WTC11 (cell line): ENCODE results near the gene MAP2K1. TPM values are rescaled to one million over a fixed set of nuclear protein-coding genes. Genes with fewer than 3 reads are reported as not detected.

Experiments used
- ATAC-seq: fragments of 200-7000 bp; cut with Tn5 transposase; 2 replicates; pipeline ENCODE4 v1.10.0; 2021; ENCODE audit warnings: mild to moderate bottlenecking, moderate library complexity
- CTCF ChIA-PET: fragments of 300-600 bp; sonication (Branson Sonifier 250); formaldehyde crosslinking; loops from one replicate; lab custom pipeline; 2021; ENCODE audit warnings: antibody characterized with exemption; lab: Charles Lee
- POLR2A ChIA-PET: fragments of 350-600 bp; sonication (Branson Sonifier 250); formaldehyde crosslinking; loops from one replicate; lab custom pipeline; 2021; ENCODE audit warnings: antibody characterized with exemption; lab: Charles Lee
- DNase-seq: peaks from one replicate; pipeline ENCODE4 v3.0.0; 2021; ENCODE audit warnings: low spot score
- H3K27ac Mint-ChIP-seq: 2 replicates; pipeline ENCODE4 v1.8.0; 2021; ENCODE audit warnings: mixed read lengths
- H3K27me3 Mint-ChIP-seq: 2 replicates; pipeline ENCODE4 v1.8.0; 2021; ENCODE audit warnings: low read depth, mild to moderate bottlenecking, moderate library complexity, mixed read lengths
- H3K36me3 Mint-ChIP-seq: 2 replicates; pipeline ENCODE4 v1.8.0; 2021; ENCODE audit warnings: mixed read lengths
- H3K4me1 Mint-ChIP-seq: 2 replicates; pipeline ENCODE4 v1.8.0; 2022; ENCODE audit warnings: mixed read lengths
- H3K4me3 Mint-ChIP-seq: 2 replicates; pipeline ENCODE4 v1.8.0; 2021; ENCODE audit warnings: mild to moderate bottlenecking, moderate library complexity, mixed read lengths
- H3K9me3 Mint-ChIP-seq: 2 replicates; pipeline ENCODE4 v1.8.0; 2021; ENCODE audit warnings: mixed read lengths
- ARID4B ChIP-seq: sonication (generic); formaldehyde crosslinking; IDR thresholded peaks from 2 replicates; pipeline ENCODE4 v1.8.0; 2023; ENCODE audit warnings: missing genetic modification reagents, mild to moderate bottlenecking, borderline replicate concordance
- CTCF ChIP-seq: fragments of 200-600 bp; IDR thresholded peaks from 2 replicates; pipeline ENCODE4 v1.8.0; 2022; ENCODE audit warnings: antibody characterized with exemption
- E2F5 ChIP-seq: sonication (generic); formaldehyde crosslinking; IDR thresholded peaks from 2 replicates; pipeline ENCODE4 v1.8.1; 2022; ENCODE audit warnings: mild to moderate bottlenecking, moderate library complexity, missing genetic modification reagents
- ELF4 ChIP-seq: sonication (generic); formaldehyde crosslinking; IDR thresholded peaks from 2 replicates; pipeline ENCODE4 v1.8.1; 2022; ENCODE audit warnings: low read depth, mild to moderate bottlenecking, moderate library complexity, missing genetic modification reagents
- FOXP1 ChIP-seq: sonication (generic); formaldehyde crosslinking; IDR thresholded peaks from 2 replicates; pipeline ENCODE4 v1.8.0; 2022; ENCODE audit warnings: missing genetic modification reagents, mild to moderate bottlenecking, moderate library complexity, borderline replicate concordance
- MLX ChIP-seq: sonication (generic); formaldehyde crosslinking; IDR thresholded peaks from 2 replicates; pipeline ENCODE4 v1.8.1; 2023; ENCODE audit warnings: mild to moderate bottlenecking, missing genetic modification reagents, moderate library complexity
- NFYB ChIP-seq: sonication (generic); formaldehyde crosslinking; conservative IDR thresholded peaks from 2 replicates; pipeline ENCODE4 v1.8.0; 2022; ENCODE audit warnings: low read depth, missing genetic modification reagents
- NR1H2 ChIP-seq: sonication (generic); formaldehyde crosslinking; IDR thresholded peaks from 2 replicates; pipeline ENCODE4 v1.9.0; 2021; ENCODE audit warnings: mild to moderate bottlenecking, moderate library complexity, missing genetic modification reagents
- PREB ChIP-seq: sonication (generic); formaldehyde crosslinking; IDR thresholded peaks from 2 replicates; pipeline ENCODE4 v1.8.1; 2022; ENCODE audit warnings: mild to moderate bottlenecking, missing genetic modification reagents, moderate library complexity, borderline replicate concordance
- USF2 ChIP-seq: sonication (generic); formaldehyde crosslinking; IDR thresholded peaks from 2 replicates; pipeline ENCODE4 v1.8.1; 2023; ENCODE audit warnings: mild to moderate bottlenecking, missing genetic modification reagents, moderate library complexity
- ZMAT4 ChIP-seq: fragments of 250-450 bp; sonication (Bioruptor Pico); IDR thresholded peaks from 2 replicates; pipeline ENCODE4 v1.9.0; 2021; ENCODE audit warnings: mild to moderate bottlenecking
- ZNF219 ChIP-seq: sonication (generic); formaldehyde crosslinking; IDR thresholded peaks from 2 replicates; pipeline ENCODE4 v1.8.0; 2023; ENCODE audit warnings: missing genetic modification reagents, mild to moderate bottlenecking, borderline replicate concordance
- ZNF281 ChIP-seq: sonication (generic); formaldehyde crosslinking; IDR thresholded peaks from 2 replicates; pipeline ENCODE4 v1.8.0; 2023; ENCODE audit warnings: mild to moderate bottlenecking, missing genetic modification reagents
- total RNA-seq: library from RNA; stranded (reverse); gene quantifications from 3 replicates; pipeline ENCODE4 v1.2.3, GENCODE V29; 2021

Gene MAP2K1
- total RNA-seq, 1 experiment from 2014 or later, result 93.0 TPM

GRCh38 chr15:66452971-66453580 lies 66.4 kb downstream of the MAP2K1 start:
- CTCF ChIA-PET, result no interaction called here
- POLR2A ChIA-PET, result no interaction called here
- no peak for TF ChIP-seq MLX (CRISPR knock-in tag)
- no peak for TF ChIP-seq FOXP1 (CRISPR knock-in tag)
- TF ChIP-seq NR1H2 (CRISPR knock-in tag), result no peak
- 0 out of 2 replicates have a peak, but pooled peaks have one; percentile 47 for TF ChIP-seq PREB (CRISPR knock-in tag)
- TF ChIP-seq, all 79 proteins: peak for 1
- DNase-seq, result no peak
- Mint-ChIP-seq H3K4me1 (peaks cover 11% of the 10 kb centered on the region), H3K27me3 (no peaks in the 10 kb centered on the region), H3K36me3 (peaks cover 27% of the 10 kb centered on the region), H3K27ac (no peak overlapping the region), H3K9me3 (peaks cover 7% of the 10 kb centered on the region), H3K4me3 (no peak overlapping the region)
- ATAC-seq, result no peak

GRCh38 chr15:66454143-66454542 lies 67.4 kb downstream of the MAP2K1 start:
- DNase-seq, result no peak
- ChIA-PET CTCF (no interaction called here), POLR2A (no interaction called here)
- Mint-ChIP-seq H3K4me3 (no peak overlapping the region), H3K4me1 (peaks cover 16% of the 10 kb centered on the region), H3K36me3 (peaks cover 17% of the 10 kb centered on the region), H3K27ac (no peak overlapping the region), H3K27me3 (no peaks in the 10 kb centered on the region), H3K9me3 (peaks cover 2% of the 10 kb centered on the region; the same call in 1 of the 2 replicates)
- ATAC-seq, result no peak
- no peak for TF ChIP-seq FOXP1 (CRISPR knock-in tag)
- TF ChIP-seq NFYB (CRISPR knock-in tag), result no peak
- no peak for TF ChIP-seq USF2
- no peak for TF ChIP-seq ZNF281 (CRISPR knock-in tag)
- no peak for TF ChIP-seq ELF4 (CRISPR knock-in tag)
- TF ChIP-seq E2F5 (CRISPR knock-in tag), result no peak
- no peak for TF ChIP-seq CTCF

- Mint-ChIP-seq H3K4me3 (no peak overlapping the region), H3K4me1 (peaks cover 28% of the 10 kb centered on the region), H3K36me3 (peaks cover 17% of the 10 kb centered on the region), H3K27ac (0 out of 2 replicates have a peak overlapping the region, but pooled peaks have one; percentile 21), H3K9me3 (no peaks in the 10 kb centered on the region), H3K27me3 (no peaks in the 10 kb centered on the region; the same call in 1 of the 2 replicates)
- ATAC-seq, result no peak
- POLR2A ChIA-PET, result no interaction called here
- CTCF ChIA-PET, result interaction anchor here (0.5 kb wide), 1 partner anchor 123 kb away, joined by 4 read pairs; no protein-coding TSS in a partner anchor
- DNase-seq, result no peak
- TF ChIP-seq ZNF219 (CRISPR knock-in tag) (no peak), ARID4B (CRISPR knock-in tag) (no peak), ZMAT4 (no peak), E2F5 (CRISPR knock-in tag) (no peak)
Observed at GRCh38 chr15:66456211-66456610, 69.5 kb downstream of the MAP2K1 start.
